HG03521 (cell line): Measurements from ENCODE around the gene GABRP.

ENCODE experiments used
- ATAC-seq: cut with Tn5 transposase; IDR thresholded peaks from one replicate; pipeline ENCODE4 v1.9.1; 2021; ENCODE audit warnings: mild to moderate bottlenecking, moderate library complexity; ENCODE audit not compliant: unreplicated experiment

The GABRP gene

DNA sequence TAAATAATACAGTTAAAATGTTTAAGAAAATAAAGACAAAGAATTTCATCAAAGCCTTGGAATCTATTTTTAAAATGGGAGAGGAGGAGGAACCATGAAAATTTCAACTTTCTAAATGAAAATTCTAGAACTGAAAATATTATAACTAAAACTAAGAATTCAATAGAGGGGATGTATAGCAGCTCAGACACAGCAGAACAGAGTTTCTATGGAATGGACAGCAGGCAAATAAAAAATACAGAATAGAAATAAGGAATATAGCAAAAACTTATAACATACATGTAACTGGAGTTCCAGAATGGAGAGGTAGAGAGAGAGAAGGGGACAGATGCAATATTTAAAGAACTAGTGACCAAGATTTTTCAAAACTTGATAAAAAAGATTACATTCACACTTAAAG lies 76.9 kb downstream of the GABRP start:
- no peak for ATAC-seq

GRCh38 chr5:170860818-170861666 lies 77.5 kb downstream of the GABRP start:
- ATAC-seq, result no peak

GRCh38 chr5:170861667-170861916 lies 78.1 kb downstream of the GABRP start:
- ATAC-seq, result no peak

DNA sequence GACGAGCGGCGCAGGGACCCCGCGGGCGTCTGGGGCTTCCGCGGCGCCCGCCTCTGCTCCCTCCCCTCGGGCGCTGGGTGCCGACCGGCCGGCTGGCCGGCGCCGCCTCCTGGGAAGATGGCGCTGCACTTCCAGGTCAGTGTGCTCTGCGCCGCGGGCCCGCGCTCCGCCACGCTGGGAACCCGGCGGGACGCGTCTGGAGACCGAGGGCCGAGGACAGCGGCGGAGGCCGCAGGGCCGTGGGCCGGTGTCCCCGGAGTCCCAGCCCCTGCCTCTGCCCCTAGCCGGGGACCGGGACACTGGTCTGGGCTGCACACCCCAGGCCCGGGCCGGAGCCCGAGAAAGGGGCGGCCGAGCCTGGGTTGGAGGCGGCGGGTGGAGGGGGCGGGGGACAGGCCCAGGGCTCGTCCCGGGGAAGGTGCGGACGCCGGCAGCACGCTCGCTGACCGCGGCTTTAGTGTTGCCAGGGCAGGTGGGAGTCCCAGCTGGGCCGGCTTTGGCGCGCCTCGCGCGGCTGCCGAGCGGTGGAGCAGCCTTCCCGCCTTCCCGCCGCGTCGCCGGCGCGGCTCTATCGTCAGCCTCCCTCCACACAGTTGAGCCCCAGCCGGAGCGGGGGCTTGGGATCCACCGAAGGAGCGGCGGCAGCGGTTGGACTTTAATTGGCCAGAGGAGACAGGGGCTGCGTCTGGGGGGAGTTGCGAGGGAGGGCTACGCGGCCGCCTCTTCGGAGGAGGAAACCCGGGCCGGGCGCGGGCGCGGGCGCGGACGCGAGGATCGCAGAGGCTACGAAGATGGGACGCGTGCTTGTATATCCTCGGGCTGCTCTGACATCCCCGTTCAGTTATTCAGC lies 78.6 kb downstream of the GABRP start, which contains the start of gene RANBP17:
RANBP17 (plus strand) TSS at position 102 of the 850 bp plus-strand sequence.
- ATAC-seq, result no peak

DNA sequence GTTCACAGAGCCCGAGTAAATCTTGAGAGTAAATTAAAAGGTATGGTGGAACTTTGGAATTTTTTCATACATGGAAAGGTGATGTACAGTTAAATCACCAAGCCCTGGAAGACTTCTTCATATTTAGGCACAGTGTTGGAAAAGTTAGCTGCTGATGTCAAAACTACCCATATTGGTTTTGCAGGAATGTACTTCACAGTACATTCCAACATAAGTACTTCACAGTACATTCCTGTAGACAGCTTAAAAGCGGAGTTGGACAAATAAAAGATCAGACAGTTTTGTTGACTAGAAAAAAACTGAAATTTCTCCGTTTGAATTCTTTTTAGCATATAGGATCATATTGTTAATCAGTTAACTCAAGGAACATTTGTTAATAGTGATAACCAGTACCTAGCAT lies 80.1 kb downstream of the GABRP start:
- ATAC-seq, result no peak
